GM23248 (cell line): ENCODE measurements around the gene RTL10. TPM values are rescaled to one million over a fixed set of nuclear protein-coding genes. Genes with fewer than 3 reads are reported as not detected.

ENCODE experiments used
- DNase-seq: peaks from one replicate; pipeline ENCODE4 v3.0.0-alpha.2; 2015
- H2AFZ ChIP-seq: fragments of 200-600 bp; sonication (generic); 2 replicates; pipeline ENCODE4 v1.6.1; 2016; ENCODE audit warnings: antibody characterized with exemption
- H3F3A ChIP-seq: fragments of 200-600 bp; sonication (generic); 2 replicates; pipeline ENCODE4 v1.6.1; 2016; ENCODE audit warnings: mild to moderate bottlenecking, antibody characterized with exemption, mixed run types; ENCODE audit not compliant: insufficient read depth
- H3K27ac ChIP-seq: fragments of 200-600 bp; sonication (generic); 2 replicates; pipeline ENCODE4 v1.5.1; 2016; ENCODE audit warnings: mild to moderate bottlenecking
- H3K27me3 ChIP-seq: fragments of 200-600 bp; sonication (generic); replicated peaks from 2 replicates; pipeline ENCODE4 v1.6.1; 2016; ENCODE audit warnings: mild to moderate bottlenecking; ENCODE audit not compliant: insufficient read depth
- H3K36me3 ChIP-seq: fragments of 200-600 bp; sonication (generic); 2 replicates; pipeline ENCODE4 v1.6.1; 2016; ENCODE audit warnings: low read depth, mild to moderate bottlenecking
- H3K4me1 ChIP-seq: fragments of 200-600 bp; sonication (generic); 2 replicates; pipeline ENCODE4 v1.6.1; 2016; ENCODE audit warnings: mild to moderate bottlenecking; ENCODE audit not compliant: insufficient read depth
- H3K4me2 ChIP-seq: fragments of 200-600 bp; sonication (generic); one replicate; pipeline ENCODE4 v1.6.1; 2016; ENCODE audit warnings: mild to moderate bottlenecking; ENCODE audit not compliant: unreplicated experiment
- H3K4me3 ChIP-seq: fragments of 200-600 bp; sonication (generic); 2 replicates; pipeline ENCODE4 v1.5.1; 2016; ENCODE audit warnings: mild to moderate bottlenecking
- H3K79me2 ChIP-seq: fragments of 200-600 bp; sonication (generic); 2 replicates; pipeline ENCODE4 v1.6.1; 2016; ENCODE audit warnings: mild to moderate bottlenecking; ENCODE audit not compliant: insufficient read depth
- H3K9ac ChIP-seq: fragments of 200-600 bp; sonication (generic); 2 replicates; pipeline ENCODE4 v1.6.1; 2016; ENCODE audit warnings: mild to moderate bottlenecking
- H3K9me2 ChIP-seq: fragments of 200-600 bp; sonication (generic); 2 replicates; pipeline ENCODE4 v1.6.1; 2016; ENCODE audit warnings: mixed run types, mild to moderate bottlenecking, moderate library complexity; ENCODE audit not compliant: insufficient read depth
- H3K9me3 ChIP-seq: fragments of 200-600 bp; sonication (generic); one replicate; pipeline ENCODE4 v1.6.1; 2017; ENCODE audit warnings: low read depth
- H4K20me1 ChIP-seq: fragments of 200-600 bp; sonication (generic); 2 replicates; pipeline ENCODE4 v1.6.0; 2016; ENCODE audit not compliant: insufficient read depth
- EZH2 ChIP-seq: fragments of 200-600 bp; sonication (generic); IDR thresholded peaks from 2 replicates; pipeline ENCODE4 v1.6.1; 2018; ENCODE audit warnings: antibody characterized with exemption, mild to moderate bottlenecking; ENCODE audit not compliant: insufficient read depth, poor library complexity, severe bottlenecking
- EZH2phosphoT487 ChIP-seq: fragments of 200-600 bp; sonication (generic); IDR thresholded peaks from 2 replicates; pipeline ENCODE4 v1.6.1; 2018; ENCODE audit warnings: antibody characterized with exemption, moderate library complexity, mild to moderate bottlenecking, low read depth; ENCODE audit not compliant: insufficient read depth
- WGBS, 2 experiments: methylation state at CpG; one replicate each; pipeline ENCODE4 v1.1.6; 2015 to 2017; ENCODE audit warnings: low lambda C conversion rate in 2 of 2, low coverage in 1 of 2; ENCODE audit errors: missing lambda C conversion rate in 2 of 2; 5-methylcytosine and 5-hydroxymethylcytosine counted together
- in situ Hi-C: fragments of 300-500 bp; cut with MboI; formaldehyde crosslinking; loops from 2 replicates; pipeline ENCODE4 v1.15.0; 2020
- polyA plus RNA-seq: library from polyadenylated mRNA; unstranded; fragments of >200 nt; fragmentation: Nextera tagmentation; extraction: Ambion mirVana; gene quantifications from 2 replicates; pipeline ENCODE4 v1.2.1, GENCODE V29; 2016
- total RNA-seq: library from RNA; depleted of rRNA; stranded (reverse); fragments of >200 nt; shearing (Covaris generic); gene quantifications from 2 replicates; pipeline ENCODE4 v1.2.3, GENCODE V29; 2014; rRNA removed

The RTL10 gene
- total and polyA plus RNA-seq, 2 experiments from 2014 or later = 14.2 to 23.8 TPM

DNA sequence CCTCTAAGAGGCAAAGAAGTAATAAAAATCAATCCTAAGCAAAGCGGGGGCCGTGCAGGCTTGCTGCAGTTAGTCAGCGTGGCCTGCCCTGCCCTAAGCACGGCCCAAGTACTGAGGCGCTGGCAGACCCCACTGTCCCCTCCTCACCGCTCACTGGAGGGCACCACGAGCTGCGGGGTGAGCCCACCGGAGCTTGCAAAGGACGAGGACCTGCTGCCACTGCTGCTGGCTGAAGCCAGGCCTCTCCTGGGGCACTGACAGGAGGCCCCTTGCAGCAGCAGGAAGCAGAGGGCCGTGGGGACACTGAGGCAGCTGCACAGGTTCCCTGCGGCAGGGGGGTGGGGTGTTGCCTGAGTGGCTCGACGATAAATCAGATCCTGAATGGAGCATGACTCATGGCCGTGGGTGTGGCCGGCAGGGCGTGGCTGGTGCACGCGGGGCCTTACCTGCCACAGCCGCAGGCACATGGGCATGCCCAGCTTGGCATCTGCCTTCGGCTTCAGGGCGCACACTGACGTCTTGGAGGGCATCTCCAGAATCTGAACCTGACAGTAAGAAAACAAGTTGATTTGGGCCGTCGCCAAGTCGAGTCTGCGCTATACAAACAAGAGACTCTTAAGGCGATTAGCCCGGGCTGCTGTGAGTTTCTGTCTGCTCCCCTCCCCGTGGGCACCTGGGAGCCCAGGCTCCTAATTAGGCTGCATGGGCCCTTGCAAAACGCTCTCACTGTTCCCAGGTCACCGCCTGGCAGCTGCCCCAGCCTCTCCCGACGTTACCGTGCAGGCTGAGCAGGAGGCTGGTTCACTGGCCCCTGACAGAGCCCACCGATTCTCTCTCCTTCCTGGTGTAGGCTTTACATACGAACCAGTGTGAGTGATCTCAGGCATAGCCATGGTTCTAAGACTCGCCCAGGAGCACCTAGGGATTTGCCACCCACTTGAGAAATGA, 48.2 kb downstream of the RTL10 start:
- H3K9me2 ChIP-seq = no peaks in the 10 kb centered on the region
- no peaks in the 10 kb centered on the region for H4K20me1 ChIP-seq
- in situ Hi-C loops = no loop called here
- H3K36me3 ChIP-seq = no peaks in the 10 kb centered on the region
- 81 to 85% methylated on average over 31 to 37 of the region's 38 CpGs for WGBS, 2 experiments
- no peaks in the 10 kb centered on the region for H3K79me2 ChIP-seq
- H3K4me1 ChIP-seq = no peaks in the 10 kb centered on the region; the same call in 1 of the 2 replicates
- TF ChIP-seq EZH2phosphoT487 = no peak
- TF ChIP-seq EZH2 = no peak
- H3K27ac ChIP-seq = no peak overlapping the region
- no peaks in the 10 kb centered on the region for H3K27me3 ChIP-seq
- H3K9ac ChIP-seq = no peak overlapping the region
- DNase-seq = no peak
- H3F3A ChIP-seq = no peaks in the 10 kb centered on the region
- no peaks in the 10 kb centered on the region for H3K9me3 ChIP-seq
- H3K4me2 ChIP-seq = no peak overlapping the region
- no peak overlapping the region for H2AFZ ChIP-seq
- no peak overlapping the region for H3K4me3 ChIP-seq

DNA sequence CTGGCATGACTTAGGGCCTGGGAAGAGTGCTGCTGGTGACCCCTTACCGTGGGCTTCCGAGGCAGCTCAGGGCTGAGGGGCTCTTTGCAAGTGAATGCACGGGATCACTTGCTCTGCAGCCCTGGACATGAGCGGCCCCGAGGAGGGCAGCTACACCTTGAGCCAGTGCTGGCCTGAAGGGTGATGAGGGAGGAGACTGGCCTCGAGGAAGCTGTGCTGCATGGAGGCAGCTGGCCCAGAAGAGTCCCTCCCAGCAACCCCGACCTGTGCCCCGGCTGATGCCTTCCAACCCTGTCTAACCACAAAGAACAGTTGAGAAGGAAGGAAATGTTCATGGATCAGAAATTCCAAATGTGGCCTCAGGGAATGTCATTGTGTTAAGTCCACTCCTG, 48.9 kb downstream of the RTL10 start:
- Histone ChIP-seq H3K27ac (no peak overlapping the region), H3K36me3 (no peaks in the 10 kb centered on the region), H4K20me1 (no peaks in the 10 kb centered on the region), H3K4me2 (no peak overlapping the region), H2AFZ (no peak overlapping the region), H3K9ac (no peak overlapping the region), H3K4me1 (no peaks in the 10 kb centered on the region; the same call in 1 of the 2 replicates), H3K9me3 (no peaks in the 10 kb centered on the region), H3K27me3 (no peaks in the 10 kb centered on the region), H3F3A (no peaks in the 10 kb centered on the region), H3K4me3 (no peak overlapping the region), H3K79me2 (no peaks in the 10 kb centered on the region), H3K9me2 (no peaks in the 10 kb centered on the region)
- TF ChIP-seq EZH2 (no peak), EZH2phosphoT487 (no peak)
- 93 to 96% methylated on average over 8 of the region's 8 CpGs for WGBS, 2 experiments
- in situ Hi-C loops = no loop called here
- DNase-seq = no peak

Other genes with a start within 250 kb of the RTL10 start
- 31.5 and 35.3 TPM in 2 replicates for gene SEPTIN5, start 140.4 kb downstream of the RTL10 start, total RNA-seq
- 16.1 and 17.0 TPM in 2 replicates for gene SEPTIN5, start 140.4 kb downstream of the RTL10 start, polyA plus RNA-seq
- gene GP1BB, start 131.3 kb downstream of the RTL10 start, total RNA-seq = 7.1 and 10.2 TPM in 2 replicates
- gene GP1BB, start 131.3 kb downstream of the RTL10 start, polyA plus RNA-seq = 3.2 and 4.9 TPM in 2 replicates
- gene TBX1, start 94.1 kb downstream of the RTL10 start, total RNA-seq = 1.6 and 4.6 TPM in 2 replicates
- 2.2 and 2.8 TPM in 2 replicates for gene TBX1, start 94.1 kb downstream of the RTL10 start, polyA plus RNA-seq
- 16.5 and 22.5 TPM in 2 replicates for gene GNB1L, start within 50 bp of the RTL10 start, total RNA-seq
- gene GNB1L, start within 50 bp of the RTL10 start, polyA plus RNA-seq = 13.6 and 14.3 TPM in 2 replicates
- 423 and 490 TPM in 2 replicates for gene COMT, start 86.9 kb upstream of the RTL10 start, total RNA-seq
- 508 and 537 TPM in 2 replicates for gene COMT, start 86.9 kb upstream of the RTL10 start, polyA plus RNA-seq
- gene TXNRD2, start 86.9 kb upstream of the RTL10 start, total RNA-seq = 20.1 and 38.4 TPM in 2 replicates
- 24.8 and 25.7 TPM in 2 replicates for gene TXNRD2, start 86.9 kb upstream of the RTL10 start, polyA plus RNA-seq
- gene ARVCF, start 161.9 kb upstream of the RTL10 start, total RNA-seq = 4.0 and 7.5 TPM in 2 replicates
- 1.1 and 1.2 TPM in 2 replicates for gene ARVCF, start 161.9 kb upstream of the RTL10 start, polyA plus RNA-seq
- 41.9 and 45.0 TPM in 2 replicates for gene TANGO2, start 166.2 kb upstream of the RTL10 start, total RNA-seq
- 27.3 and 33.5 TPM in 2 replicates for gene TANGO2, start 166.2 kb upstream of the RTL10 start, polyA plus RNA-seq
- gene DGCR8, start 225.4 kb upstream of the RTL10 start, total RNA-seq = 24.9 and 28.7 TPM in 2 replicates
- gene DGCR8, start 225.4 kb upstream of the RTL10 start, polyA plus RNA-seq = 14.0 and 14.2 TPM in 2 replicates